ENCODE measurements around the gene TSPAN5. TPM values are rescaled to one million over a fixed set of nuclear protein-coding genes. Genes with fewer than 3 reads are reported as not detected.

The TSPAN5 gene
- total RNA-seq, 2 donors from 2014 or later = 19.6 to 22.9 TPM

DNA sequence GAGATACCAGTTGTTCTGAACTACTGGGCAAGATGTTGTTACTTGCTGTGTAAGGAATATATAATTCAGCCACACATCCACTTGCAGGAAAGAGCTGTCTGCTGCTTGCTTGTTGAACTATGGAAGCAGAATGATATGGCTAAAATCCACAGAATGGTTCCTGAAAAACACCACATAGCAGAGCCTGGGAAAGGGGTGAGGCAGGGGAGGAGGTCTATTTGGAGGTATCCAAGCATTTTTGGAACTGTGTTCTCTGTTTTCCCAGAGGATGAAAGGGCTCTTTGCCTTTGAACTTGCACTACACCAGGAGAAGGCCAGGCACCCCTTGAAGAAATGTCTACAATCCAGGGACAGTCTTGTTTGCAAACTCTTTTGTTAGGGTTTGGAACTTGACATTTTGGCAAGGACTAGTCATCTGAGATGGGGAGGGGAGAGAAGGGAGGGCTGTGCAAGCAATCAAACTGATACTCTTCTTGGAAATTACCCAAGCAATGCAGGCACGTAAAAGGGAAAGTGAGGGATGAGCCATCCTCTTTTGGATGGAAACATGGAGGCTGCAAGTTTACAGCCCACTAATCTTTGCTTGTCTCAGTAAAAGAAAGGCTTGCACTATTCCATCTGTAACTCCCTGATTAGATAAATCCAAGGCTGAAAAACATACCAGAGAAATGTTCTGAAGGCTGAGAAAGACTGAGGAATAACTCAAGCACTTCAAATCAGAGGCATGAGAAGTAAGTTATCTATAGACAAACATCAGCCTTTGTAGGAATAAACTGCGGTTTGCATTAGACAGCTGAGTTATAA, 141.0 kb downstream of the TSPAN5 start:
- H3K4me3 Mint-ChIP-seq = peak overlapping the region; percentile 30 to 43
- ATAC-seq (replicated peaks in 1 of 2) (peak; percentile 44 to 56), DNase-seq (peak in 1 of 2 donors; percentile 13)
- peaks cover 72% of the 10 kb centered on the region for H3K4me1 Mint-ChIP-seq (ENCODE audit: low read depth)
- H3K9me3 Mint-ChIP-seq = no peaks in the 10 kb centered on the region
- H3K36me3 Mint-ChIP-seq (ENCODE audit: insufficient read depth in 2 of 2) = peaks cover 0 to 4% of the 10 kb centered on the region in 2 donors
- no peak overlapping the region for H3K27ac Mint-ChIP-seq
- H3K27me3 Mint-ChIP-seq (ENCODE audit: low read depth) = no peaks in the 10 kb centered on the region

DNA sequence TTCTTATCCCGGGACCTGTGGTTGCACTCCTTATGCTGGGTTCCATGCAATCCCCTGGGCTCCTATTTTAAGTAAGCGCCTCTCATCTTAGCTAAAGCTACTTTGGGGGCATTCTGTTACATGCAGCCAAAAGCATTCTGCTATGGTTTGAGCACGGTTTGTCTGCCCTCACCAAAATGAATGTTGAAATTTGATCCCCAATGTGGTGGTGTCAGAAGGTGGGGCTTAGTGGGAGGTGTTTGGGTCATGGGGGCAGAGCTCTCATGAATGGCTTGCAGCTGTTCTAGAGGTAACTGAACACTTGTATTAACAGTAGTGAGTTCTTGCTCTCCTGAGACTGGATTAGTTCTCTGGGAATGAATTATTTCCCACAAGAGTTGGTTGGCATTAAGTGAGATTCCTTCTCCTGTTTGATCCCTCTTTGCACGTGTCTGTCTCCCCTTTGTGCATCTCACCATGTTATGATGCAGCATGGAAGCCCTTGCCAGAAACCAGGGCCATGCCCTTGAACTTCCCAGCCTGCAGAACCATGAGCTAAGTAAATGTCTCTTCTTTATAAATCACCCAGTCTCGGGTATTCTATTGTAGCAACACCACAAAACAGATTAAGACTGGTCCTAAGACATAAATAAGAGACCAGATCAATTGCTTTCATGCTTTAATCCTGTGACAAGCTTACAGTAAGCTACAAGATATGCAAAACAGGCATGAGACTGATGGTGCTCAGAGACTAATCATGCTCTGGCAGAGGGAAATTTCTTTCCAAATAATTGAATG, 141.8 kb downstream of the TSPAN5 start:
- DNase-seq (no peak), ATAC-seq (replicated peaks in 1 of 2) (no peak)
- no peaks in the 10 kb centered on the region for H3K9me3 Mint-ChIP-seq
- H3K4me1 Mint-ChIP-seq (ENCODE audit: low read depth) = peaks cover 65% of the 10 kb centered on the region
- no peaks in the 10 kb centered on the region for H3K27me3 Mint-ChIP-seq (ENCODE audit: low read depth)
- peaks cover 0 to 4% of the 10 kb centered on the region in 2 donors for H3K36me3 Mint-ChIP-seq (ENCODE audit: insufficient read depth in 2 of 2)
- no peak overlapping the region for H3K27ac Mint-ChIP-seq
- peak overlapping the region in 1 of 2 donors; percentile 43 for H3K4me3 Mint-ChIP-seq

DNA sequence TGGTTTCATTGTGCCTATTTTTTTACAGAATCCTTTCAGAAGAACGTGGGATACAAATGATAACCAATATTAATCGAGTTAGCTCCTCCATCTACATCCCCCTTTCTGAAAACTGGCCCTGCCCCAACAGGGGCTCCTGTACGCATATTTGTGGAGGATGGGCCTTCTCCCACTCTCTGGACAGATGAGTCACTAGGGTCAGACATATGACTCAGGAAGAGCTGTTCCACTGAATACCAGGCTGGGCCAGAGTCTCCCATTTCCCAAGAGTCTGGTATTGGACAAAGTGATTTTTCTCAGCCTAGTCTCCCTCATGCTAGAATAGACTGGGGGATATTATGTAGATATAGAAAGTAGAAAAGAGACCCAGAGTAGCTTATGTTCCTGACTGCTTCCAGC, 142.4 kb downstream of the TSPAN5 start:
- H3K27me3 Mint-ChIP-seq (ENCODE audit: low read depth) = no peaks in the 10 kb centered on the region
- peaks cover 66% of the 10 kb centered on the region for H3K4me1 Mint-ChIP-seq (ENCODE audit: low read depth)
- DNase-seq = no peak
- peak overlapping the region; percentile 8 for H3K27ac Mint-ChIP-seq
- peaks cover 0 to 4% of the 10 kb centered on the region in 2 donors for H3K36me3 Mint-ChIP-seq (ENCODE audit: insufficient read depth in 2 of 2)
- ATAC-seq (replicated peaks in 1 of 2) = no peak
- H3K4me3 Mint-ChIP-seq = peak overlapping the region in 1 of 2 donors; percentile 17
- no peaks in the 10 kb centered on the region for H3K9me3 Mint-ChIP-seq

DNA sequence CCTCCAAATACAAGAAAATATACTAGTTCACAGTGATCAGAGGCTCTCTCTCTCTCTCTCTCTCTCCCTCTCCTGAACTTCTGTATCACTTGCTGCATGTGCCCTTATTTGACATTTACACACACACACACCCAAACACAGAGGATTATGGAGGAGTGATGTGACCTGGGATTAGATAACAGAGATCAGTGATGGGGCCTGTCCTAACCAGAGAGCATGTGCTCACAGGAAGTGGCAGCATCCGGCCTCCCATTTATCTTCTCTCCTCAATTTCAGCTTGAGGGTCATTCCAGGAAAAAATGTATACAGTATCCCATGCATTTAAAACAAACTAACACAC, 143.0 kb downstream of the TSPAN5 start:
- no peaks in the 10 kb centered on the region for H3K9me3 Mint-ChIP-seq
- ATAC-seq (replicated peaks in 1 of 2) (no peak), DNase-seq (no peak)
- H3K27me3 Mint-ChIP-seq (ENCODE audit: low read depth) = no peaks in the 10 kb centered on the region
- no peak overlapping the region for H3K27ac Mint-ChIP-seq
- peaks cover 0 to 4% of the 10 kb centered on the region in 2 donors for H3K36me3 Mint-ChIP-seq (ENCODE audit: insufficient read depth in 2 of 2)
- peaks cover 71% of the 10 kb centered on the region for H3K4me1 Mint-ChIP-seq (ENCODE audit: low read depth)
- no peak overlapping the region for H3K4me3 Mint-ChIP-seq

DNA sequence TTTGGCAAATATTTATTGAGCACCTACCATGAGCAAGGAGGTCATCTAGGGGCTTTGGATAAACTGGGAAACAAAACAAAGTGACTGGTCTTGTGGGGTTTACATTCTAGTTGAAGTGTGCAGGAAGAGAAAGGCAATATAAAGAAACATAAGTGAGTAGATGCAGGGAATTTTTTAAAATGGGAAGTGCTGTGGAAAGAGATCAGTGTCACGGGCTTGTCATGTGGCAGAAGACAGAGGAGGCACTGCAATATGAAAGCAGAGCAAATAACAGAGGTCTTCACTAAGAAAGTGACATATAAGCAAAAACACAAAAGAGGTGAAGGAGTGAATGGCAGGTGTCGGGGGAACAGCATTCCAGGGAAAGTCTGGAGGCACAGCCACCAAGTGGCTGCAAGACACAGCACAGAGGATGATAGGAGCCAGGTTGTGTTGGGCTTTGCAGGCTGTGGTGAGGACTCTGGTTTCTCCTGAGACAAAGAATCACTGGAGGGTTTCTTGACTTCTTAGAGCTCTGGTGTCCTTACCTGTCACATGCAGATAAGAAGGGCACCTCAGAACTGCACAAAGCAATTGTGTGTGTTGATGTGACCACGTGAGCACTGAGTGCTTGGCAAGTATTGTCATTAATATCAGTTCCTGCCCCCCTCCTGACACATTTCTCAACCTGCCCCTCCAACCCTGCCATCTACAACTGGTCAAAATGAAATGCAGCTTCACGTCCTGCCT, 143.5 kb downstream of the TSPAN5 start:
- Mint-ChIP-seq H3K4me1 (ENCODE audit: low read depth) (peaks cover 71% of the 10 kb centered on the region), H3K9me3 (no peaks in the 10 kb centered on the region), H3K27ac (no peak overlapping the region), H3K4me3 (no peak overlapping the region), H3K36me3 (ENCODE audit: insufficient read depth in 2 of 2) (peaks cover 0 to 4% of the 10 kb centered on the region in 2 donors), H3K27me3 (ENCODE audit: low read depth) (no peaks in the 10 kb centered on the region)
- no peak for ATAC-seq (replicated peaks in 1 of 2)
- no peak for DNase-seq

DNA sequence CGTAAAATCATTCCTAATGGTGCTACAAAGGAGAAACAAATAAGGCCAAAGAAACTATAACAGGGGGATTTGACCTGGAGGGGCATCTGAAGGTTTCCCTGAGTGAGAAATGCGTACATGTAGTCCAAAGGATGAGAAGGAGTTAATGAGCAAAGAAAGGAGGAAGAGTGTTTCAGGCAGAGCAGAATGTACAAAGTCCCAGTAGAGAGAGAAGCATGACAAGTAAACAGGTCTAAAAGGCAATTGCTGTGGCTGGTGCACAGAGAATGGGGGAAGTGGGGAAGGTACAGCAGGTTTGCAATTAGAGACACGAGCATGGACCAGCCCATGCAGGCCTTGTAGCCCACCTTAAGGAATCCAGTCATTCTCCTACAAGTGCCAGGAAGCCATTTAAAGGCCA, 145.5 kb downstream of the TSPAN5 start:
- no peak for ATAC-seq (replicated peaks in 1 of 2)

DNA sequence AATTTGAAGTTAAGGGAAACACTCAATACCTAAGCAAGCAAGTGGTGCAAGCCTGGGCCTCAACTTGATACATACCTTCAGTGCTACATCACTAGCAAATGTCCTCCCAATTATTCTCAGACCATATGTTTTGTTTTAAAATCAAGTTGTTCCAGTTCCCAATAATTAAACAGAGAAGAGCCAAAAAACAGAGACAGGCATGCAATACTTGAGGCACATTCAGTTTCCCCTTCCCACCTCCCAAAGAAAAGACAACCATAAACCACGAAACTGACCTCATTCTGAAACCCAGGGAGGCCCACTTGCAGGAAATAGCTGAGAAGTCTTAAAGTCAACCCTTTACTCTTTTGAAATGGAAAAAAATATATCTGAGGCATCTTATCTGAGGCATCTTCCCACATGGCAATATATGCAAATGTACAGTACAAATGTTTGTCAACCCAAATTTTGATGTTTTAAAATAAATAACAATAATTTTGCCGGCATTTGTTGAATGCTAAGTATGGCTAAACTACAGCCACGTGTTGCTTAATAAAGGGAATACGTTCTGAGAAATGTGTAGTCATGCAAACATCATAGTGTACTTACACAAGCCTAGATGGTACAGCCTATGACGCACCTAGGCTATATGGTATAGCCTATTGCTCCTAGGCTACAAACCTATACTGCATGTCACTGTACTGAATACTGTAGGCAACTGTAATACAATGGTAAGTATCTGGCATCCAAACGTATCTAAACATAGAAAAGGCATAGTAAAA, 147.5 kb downstream of the TSPAN5 start:
- peak; percentile 49 to 54 for DNase-seq
- ATAC-seq (replicated peaks in 1 of 2) = peak; percentile 83 to 89
- H3K4me1 Mint-ChIP-seq (ENCODE audit: low read depth) = peaks cover 62% of the 10 kb centered on the region

More for the DNA sequence above, 145.5 kb downstream of the TSPAN5 start:
- H3K9me3 Mint-ChIP-seq = no peaks in the 10 kb centered on the region
- no peak for DNase-seq
- H3K4me1 Mint-ChIP-seq (ENCODE audit: low read depth) = peaks cover 71% of the 10 kb centered on the region
- peaks cover 0 to 4% of the 10 kb centered on the region in 2 donors for H3K36me3 Mint-ChIP-seq (ENCODE audit: insufficient read depth in 2 of 2)
- H3K27ac Mint-ChIP-seq = no peak overlapping the region
- H3K27me3 Mint-ChIP-seq (ENCODE audit: low read depth) = no peaks in the 10 kb centered on the region
- H3K4me3 Mint-ChIP-seq = no peak overlapping the region

DNA sequence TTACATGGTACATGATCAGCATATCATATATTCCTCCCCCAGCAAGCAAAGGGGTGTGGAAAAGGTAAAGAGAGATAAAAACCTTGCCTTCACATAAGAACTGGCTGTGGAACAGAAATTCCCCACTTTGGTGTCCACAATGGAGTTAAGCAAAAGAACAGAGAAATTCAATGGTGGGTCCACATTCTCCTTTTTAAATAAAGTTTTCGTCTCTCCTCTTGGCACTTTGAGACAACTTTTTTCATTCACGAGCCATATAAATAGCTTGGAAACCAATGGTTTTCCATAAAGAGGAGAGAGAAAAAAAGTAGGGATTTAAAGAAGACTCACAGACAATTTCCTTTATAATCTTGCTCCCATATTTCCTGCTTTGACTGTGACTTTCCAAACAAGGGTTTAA, 148.1 kb downstream of the TSPAN5 start:
- Mint-ChIP-seq H3K4me1 (ENCODE audit: low read depth) (peaks cover 60% of the 10 kb centered on the region), H3K27ac (peak overlapping the region; percentile 7), H3K9me3 (no peaks in the 10 kb centered on the region), H3K36me3 (ENCODE audit: insufficient read depth in 2 of 2) (peaks cover under 1 to 6% of the 10 kb centered on the region in 2 donors), H3K4me3 (peak overlapping the region; percentile 38 to 66), H3K27me3 (ENCODE audit: low read depth) (no peaks in the 10 kb centered on the region)
- ATAC-seq (replicated peaks in 1 of 2) (no peak), DNase-seq (no peak)

More for the DNA sequence above, 147.5 kb downstream of the TSPAN5 start:
- H3K36me3 Mint-ChIP-seq (ENCODE audit: insufficient read depth in 2 of 2) = peaks cover 0 to 2% of the 10 kb centered on the region in 2 donors
- peak overlapping the region; percentile 38 to 66 for H3K4me3 Mint-ChIP-seq
- H3K9me3 Mint-ChIP-seq = no peaks in the 10 kb centered on the region
- H3K27me3 Mint-ChIP-seq (ENCODE audit: low read depth) = no peaks in the 10 kb centered on the region
- peak overlapping the region; percentile 55 for H3K27ac Mint-ChIP-seq

DNA sequence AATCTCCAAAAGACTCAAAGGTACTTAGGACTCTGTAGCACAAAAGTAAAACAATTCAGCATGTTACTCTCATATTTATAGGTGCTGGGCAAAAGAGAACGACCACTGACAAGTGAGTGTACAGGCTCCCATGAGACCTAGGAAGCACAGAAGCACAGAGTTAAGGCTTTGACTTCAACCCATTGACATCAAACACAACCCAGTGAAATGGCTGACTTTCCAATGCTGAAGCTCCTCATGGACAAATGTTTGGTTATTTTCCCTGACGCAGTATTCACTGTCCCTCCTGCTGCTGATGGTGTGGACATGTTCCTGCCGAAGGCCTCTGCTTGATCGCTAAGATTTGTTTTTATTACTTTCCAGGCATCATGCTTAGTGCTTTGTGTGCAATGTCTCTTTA, 148.7 kb downstream of the TSPAN5 start:
- H3K4me3 Mint-ChIP-seq = no peak overlapping the region
- H3K36me3 Mint-ChIP-seq (ENCODE audit: insufficient read depth in 2 of 2) = peaks cover 3 to 8% of the 10 kb centered on the region in 2 donors
- H3K9me3 Mint-ChIP-seq = no peaks in the 10 kb centered on the region
- H3K27me3 Mint-ChIP-seq (ENCODE audit: low read depth) = no peaks in the 10 kb centered on the region
- no peak overlapping the region for H3K27ac Mint-ChIP-seq
- DNase-seq = no peak
- no peak for ATAC-seq (replicated peaks in 1 of 2)
- H3K4me1 Mint-ChIP-seq (ENCODE audit: low read depth) = peaks cover 56% of the 10 kb centered on the region

DNA sequence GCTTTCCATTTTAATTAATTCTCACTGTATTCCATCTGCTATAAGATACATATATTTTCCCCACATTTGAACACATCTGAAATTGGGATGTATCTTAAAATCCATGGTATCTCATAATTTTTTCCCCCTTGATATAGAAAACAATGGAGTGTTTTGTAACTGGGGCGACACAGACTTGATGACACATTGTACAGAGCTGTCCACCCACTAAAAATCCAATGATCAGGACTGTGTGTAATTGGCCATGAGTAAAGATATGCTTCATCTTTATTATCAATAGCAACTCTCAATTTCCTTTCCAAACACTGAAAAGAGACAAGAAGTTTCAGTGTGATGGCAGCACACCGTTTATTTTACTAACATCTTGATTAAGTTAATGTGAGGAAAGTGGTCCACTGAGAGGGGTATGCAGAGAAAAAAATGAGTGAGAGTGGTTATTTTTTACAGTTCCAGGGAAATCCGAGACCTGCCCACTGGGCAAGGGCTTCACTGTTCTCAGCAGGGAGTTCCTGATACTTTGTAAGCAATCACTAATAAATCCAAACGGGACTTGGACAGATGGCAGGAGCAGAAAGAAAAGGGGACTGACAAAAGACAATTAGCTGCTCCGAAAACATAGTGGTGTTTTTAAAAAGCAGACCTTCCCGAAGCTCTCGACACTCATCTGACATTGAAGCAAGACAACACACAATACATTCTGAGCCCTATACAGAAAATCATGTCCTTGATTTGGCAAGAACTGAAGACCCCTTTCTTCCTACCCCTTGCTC, 149.4 kb downstream of the TSPAN5 start:
- Mint-ChIP-seq H3K4me1 (ENCODE audit: low read depth) (peaks cover 59% of the 10 kb centered on the region), H3K4me3 (peak overlapping the region in 1 of 2 donors; percentile 12), H3K27me3 (ENCODE audit: low read depth) (no peaks in the 10 kb centered on the region), H3K27ac (peak overlapping the region; percentile 7), H3K36me3 (ENCODE audit: insufficient read depth in 2 of 2) (peaks cover 3 to 8% of the 10 kb centered on the region in 2 donors), H3K9me3 (no peaks in the 10 kb centered on the region)
- no peak for DNase-seq
- ATAC-seq (replicated peaks in 1 of 2) = no peak

DNA sequence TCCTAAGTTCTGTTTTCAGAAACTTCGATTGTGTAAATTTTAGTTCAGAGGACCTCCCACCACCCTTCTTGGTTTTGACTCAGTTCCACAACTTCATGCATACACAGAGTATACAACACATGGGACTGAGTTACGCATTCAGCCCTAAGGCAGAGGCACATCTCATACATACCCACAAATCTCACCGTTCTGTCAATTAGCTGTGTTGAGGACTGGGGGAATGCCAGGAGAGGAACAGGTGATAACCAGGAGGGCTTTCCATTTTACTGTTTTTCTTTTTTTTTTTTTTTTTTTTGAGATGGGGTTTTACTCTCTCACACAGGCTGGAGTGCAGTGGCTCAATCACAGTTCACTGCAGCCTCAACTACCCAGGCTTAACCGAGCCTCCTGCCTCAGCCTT, 150.2 kb downstream of the TSPAN5 start:
- H3K4me1 Mint-ChIP-seq (ENCODE audit: low read depth) = peaks cover 61% of the 10 kb centered on the region
- H3K36me3 Mint-ChIP-seq (ENCODE audit: insufficient read depth in 2 of 2) = peaks cover 3 to 8% of the 10 kb centered on the region in 2 donors
- ATAC-seq (replicated peaks in 1 of 2) (peak in 1 of 2 donors; percentile 24), DNase-seq (no peak)
- no peak overlapping the region for H3K27ac Mint-ChIP-seq
- H3K9me3 Mint-ChIP-seq = no peaks in the 10 kb centered on the region
- H3K27me3 Mint-ChIP-seq (ENCODE audit: low read depth) = no peaks in the 10 kb centered on the region
- H3K4me3 Mint-ChIP-seq = no peak overlapping the region

DNA sequence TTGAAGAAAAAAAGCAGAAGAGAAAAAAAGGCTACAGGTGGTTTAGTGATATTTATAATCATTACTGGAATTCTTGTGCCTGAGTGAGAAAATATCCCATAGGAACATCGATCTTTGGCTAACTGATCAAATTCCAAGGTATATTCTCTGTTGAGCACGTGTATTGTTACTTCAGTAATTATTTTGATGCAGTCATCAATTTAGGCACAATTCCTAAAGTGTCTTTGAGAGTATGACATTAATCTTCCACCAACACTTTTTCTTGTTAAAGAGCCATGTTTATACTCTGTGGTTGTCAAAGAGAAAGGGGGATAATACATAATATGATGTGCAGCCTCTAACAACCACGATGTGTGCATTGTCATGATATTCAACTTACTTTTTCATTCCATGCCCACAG, 151.1 kb downstream of the TSPAN5 start:
- Mint-ChIP-seq H3K4me3 (no peak overlapping the region), H3K27ac (no peak overlapping the region), H3K27me3 (ENCODE audit: low read depth) (no peaks in the 10 kb centered on the region), H3K36me3 (ENCODE audit: insufficient read depth in 2 of 2) (peaks cover 5 to 12% of the 10 kb centered on the region in 2 donors), H3K4me1 (ENCODE audit: low read depth) (peaks cover 69% of the 10 kb centered on the region), H3K9me3 (no peaks in the 10 kb centered on the region)
- no peak for DNase-seq
- ATAC-seq (replicated peaks in 1 of 2) = no peak

Data from activated T-cell treated with anti-CD3 and anti-CD28 coated beads, Interleukin-2, amount 50 U/mL, for 72 hours (primary cell).